HG02623 (cell line): ENCODE measurements around the gene KRT77.
"Not testable (repeated sequence)": the region's sequence is repeated elsewhere in the genome, so short reads cannot be mapped to it uniquely, and the experiment has no call there.

Source experiments
- ATAC-seq: cut with Tn5 transposase; IDR thresholded peaks from one replicate; pipeline ENCODE4 v1.9.1; 2021; ENCODE audit warnings: moderate library complexity; ENCODE audit not compliant: unreplicated experiment

The KRT77 gene

DNA sequence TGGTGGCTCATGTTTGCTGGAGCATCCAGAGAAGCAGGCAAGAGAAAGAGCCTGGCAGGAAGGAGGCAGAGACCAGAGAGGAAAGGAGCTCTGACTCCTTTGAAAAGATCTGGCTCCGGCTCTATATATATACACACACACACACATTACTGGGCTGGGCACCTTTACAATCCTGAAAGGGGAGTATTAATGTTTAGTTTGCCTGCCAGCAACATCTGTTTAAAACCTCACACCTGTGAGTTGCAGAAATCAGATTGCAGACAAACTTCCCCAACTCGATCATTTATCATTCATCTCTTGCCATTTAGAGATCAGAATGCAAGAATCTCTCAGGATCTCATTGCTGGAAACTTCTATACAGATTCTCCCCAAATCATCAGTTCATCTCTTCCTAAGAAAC, at the start of gene KRT77:
Gene KRT77 (minus strand): TSS at position 101 of the 400 bp plus-strand sequence. CDS start 90 bp downstream, at position 11.
- no peak for ATAC-seq

DNA sequence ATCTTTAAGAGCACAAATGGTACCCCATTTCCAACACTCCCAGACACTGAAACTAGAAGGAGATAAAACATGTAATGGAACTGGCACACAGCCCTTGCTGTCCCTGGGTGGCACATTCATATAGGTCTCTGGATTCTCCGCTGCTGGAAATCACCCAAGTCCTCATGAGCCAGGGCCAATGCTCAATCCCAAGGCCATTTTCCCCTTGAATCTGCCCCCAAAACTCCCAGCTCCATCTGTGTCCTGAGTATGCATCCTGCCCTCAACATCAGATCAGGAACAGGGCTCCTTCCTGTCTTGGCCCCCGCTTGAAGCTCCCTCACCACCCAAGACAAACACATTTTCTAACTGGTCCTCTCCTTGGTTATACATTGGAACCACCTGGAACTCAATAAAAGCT, 49.2 kb upstream of the KRT77 start:
- ATAC-seq, result no peak

GRCh38 chr12:52751795-52752194, 48.5 kb upstream of the KRT77 start:
- ATAC-seq, result no peak

DNA sequence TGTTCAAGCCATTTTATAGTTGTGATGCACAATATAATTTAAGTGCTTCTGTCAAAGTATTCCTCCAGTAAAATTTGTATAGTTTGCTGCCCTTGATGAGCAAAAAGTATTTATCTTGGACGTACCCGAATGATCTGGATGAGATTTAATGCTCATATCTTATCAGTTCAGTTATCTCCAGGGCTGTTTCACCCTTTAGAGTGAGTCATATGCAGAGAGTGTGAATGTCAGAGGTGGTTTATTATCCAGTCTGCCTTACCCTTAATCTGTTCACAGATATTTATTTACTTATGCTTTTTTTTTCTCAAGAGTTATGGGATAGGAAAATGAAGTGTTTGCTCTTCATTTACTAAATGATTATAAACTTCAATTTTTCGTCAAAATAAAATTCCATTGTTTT, 47.2 kb upstream of the KRT77 start:
- ATAC-seq, result not testable (repeated sequence)

DNA sequence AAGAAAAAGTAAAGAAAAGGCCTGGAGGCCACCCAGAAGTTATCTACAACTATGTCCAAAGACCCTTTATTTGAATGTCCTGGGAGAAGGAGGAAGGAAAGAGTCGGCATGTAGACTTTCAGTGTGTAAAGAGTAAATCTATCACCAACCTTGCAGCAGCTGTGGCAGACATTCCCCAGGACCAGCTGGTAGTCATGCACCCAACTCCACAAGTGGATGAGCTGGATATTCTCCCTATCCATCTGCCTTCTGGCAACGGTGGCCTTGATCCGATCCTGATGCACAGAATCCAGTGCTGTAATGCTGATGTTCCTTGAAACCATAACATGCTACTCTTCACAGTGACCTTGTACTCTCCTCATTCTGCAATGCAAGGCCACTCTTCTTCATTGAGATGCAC, 46.5 kb upstream of the KRT77 start:
- ATAC-seq, result no peak

DNA sequence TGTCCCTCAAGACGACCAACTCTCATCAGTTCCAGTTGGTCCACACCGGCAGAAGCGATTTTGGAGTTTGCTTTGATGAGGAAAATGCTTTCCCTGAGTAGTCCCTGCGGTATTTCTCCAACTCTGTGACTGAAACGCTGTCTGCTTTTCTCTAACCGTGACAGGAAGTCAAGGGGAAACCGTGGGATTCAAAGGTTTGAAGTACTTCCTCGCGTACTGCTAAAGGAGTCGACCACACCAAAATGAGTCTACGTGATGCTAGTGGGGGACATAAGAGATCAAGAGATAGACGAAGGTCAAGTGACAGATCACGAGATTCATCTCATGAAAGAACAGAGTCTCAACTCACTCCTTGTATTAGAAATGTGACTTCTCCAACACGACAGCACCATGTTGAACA, 45.3 kb upstream of the KRT77 start:
- ATAC-seq, result no peak

GRCh38 chr12:52745554-52745953, 42.2 kb upstream of the KRT77 start:
- no peak for ATAC-seq

DNA sequence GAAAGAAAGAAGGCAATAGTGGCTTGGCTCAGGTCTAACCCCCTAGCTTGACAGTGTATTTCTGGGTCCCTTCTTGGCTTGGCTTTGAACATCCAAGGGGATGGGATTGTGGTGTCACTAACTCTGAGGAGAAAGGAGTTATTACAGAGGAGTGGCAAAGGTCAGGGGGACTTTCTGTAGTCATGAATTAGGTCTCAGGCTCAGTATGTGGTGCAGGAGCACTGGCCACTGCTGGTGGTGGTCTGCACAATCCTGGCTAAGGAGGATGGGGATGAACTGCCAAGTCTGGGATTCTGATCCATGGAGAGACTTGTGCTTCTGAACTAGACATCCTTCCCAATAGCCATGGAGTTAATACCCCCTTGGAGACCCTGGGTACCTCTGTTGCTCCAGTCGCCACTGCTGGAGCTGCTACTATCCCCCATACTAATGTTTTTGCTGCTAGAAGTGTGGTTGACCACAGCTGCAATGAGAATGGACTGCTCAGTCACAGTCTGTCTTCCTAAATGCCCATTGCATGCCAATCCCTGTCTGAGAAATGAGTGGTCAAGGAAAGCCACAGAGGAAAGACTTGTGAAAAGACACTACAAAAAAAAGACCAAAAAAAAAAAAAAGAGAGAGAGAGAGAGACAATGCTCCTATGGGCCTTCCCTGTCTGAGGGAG, 41.3 kb upstream of the KRT77 start:
- ATAC-seq, result no peak

DNA sequence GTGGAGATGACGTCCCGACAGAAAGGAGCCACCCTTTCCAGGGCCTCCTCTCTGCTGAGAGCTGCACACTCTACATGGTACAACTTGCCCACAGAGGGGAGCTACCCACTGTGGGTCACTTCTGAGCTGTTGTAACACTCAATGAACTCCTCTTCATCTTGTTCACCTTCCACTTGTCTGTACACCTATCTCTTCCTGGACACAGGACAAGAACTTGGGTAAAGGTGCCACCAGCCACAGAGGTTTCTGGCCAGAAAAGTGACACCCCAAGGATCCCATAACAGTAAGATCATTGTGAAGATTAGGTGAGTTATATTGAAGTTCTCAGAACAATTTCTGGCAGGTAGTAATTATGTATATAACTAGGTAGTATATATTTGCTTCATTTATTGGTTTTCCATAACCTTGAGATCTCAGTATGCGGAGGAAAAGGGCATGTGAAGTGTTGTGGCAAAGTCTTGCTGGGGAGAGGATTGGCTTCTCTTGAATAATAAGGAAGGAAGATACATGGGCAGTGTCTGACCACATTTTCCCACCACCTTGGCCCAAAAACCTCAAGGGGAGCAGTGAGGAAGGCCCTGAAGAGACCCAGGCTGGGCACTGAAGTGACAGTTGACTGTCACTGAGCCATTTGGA, 39.6 kb upstream of the KRT77 start:
- ATAC-seq, result no peak

GRCh38 chr12:52742196-52742580, 38.9 kb upstream of the KRT77 start:
- no peak for ATAC-seq

DNA sequence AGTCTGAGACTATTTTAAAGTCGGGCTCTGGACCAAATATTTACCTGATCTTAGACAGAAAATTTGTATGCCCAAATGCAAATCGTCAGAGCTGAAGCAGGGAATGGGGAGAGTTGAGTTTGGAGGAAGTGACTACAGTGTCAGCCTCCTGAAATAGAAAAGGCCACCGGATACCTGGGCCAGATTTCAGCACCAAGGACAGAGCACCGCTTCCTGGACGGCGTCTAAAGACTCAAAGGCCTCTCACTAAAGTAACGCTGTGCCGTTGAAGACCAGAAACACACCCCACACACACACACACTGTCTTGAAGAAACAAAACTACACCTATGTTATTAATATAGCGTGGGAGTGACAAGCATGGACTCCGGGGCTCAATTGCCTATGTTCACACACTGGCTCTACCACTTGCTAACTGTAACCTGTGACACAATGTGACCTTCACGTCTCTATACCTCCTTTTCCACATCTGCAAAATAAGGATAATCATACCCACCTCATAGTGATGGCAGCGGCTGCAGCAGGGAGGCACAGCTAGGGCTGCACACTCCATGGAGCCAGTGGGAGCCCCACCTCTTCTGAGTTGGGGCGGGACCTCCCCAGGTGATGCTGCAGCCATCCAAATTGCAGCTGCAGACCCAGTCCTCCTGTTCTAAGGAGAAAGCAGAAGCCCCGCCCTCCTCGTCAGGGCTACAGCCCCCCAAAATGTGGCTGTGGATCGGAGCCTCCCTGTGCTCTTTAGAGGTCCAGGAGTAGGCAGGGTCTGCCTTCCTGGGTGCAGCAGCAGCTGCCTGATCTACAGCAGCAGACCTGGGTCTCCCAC, 38.3 kb upstream of the KRT77 start:
- no peak for ATAC-seq

DNA sequence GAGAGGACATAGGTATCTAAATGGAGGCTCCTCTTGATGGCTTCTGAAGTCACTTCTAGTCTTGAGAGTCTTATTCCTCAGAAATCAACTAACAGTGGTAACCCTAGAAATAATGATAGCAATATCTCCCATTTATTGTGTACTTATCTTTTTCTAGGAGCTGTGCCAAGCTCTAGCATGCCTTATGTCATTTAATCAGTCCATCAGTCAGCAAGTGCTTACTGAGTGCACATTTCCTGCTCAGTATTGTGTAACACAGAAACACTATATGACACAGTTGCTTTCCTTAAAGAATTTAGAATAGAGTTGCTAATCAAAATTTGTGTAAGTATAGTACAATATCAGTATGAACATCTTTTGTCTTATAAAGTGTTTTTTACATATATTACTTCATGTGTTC, 37.3 kb upstream of the KRT77 start:
- ATAC-seq, result no peak

DNA sequence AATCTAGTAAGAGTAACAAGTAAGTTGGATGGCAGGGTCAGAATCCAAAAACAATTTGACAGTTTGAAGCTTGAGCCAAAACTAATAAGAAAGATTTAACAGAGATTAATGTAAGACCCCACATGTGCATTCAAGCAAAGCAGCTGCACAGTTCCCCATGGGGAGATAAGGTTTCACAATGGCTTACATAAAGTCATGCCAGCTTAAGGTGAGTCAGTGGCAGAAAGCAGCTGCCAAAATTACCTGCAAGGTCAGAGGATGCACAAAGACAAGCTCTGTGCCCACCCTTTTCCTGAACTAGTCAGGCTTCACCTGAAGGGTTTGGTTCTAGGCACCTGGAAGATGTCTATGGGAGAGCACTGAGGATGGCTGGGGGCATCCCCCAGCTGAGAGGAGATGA, 36.6 kb upstream of the KRT77 start:
- ATAC-seq, result no peak

DNA sequence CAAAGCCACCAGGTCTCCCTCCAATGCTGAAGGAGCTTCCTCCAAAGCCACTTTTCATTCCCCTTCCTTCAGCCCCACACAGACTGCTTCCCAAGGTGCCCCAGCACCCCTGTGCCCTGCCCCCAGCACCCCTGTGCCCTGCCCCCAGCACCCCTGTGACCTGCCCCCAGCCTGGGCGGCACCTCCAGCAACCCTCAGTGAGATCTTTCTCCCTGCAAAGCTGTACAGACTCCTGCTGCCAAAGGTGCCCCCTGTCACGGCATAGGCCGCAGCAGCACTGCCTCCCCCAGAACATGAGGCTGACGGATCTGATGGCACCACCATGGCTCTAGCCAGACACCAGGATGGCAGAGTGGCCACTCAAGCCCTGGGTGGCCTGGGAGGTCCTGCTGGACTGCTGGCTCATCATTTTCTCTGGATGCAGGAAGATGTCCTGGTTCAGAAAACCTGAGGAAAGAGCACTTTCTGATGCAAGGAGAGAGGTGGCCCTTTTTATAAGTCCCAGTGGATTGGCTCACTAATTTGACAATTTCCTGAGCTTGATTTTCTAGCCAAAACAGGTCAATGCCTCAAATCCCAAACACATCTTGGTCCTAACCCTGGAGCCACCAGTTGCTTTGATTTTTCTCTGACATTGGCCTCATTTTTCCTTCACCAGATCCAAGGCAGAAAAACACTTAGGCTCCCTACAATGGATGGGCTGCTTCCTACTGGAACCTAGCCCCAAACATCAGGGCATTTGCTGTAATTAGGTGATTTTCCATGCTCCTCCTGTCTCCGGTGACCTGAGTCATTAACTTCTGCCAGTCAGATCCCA, 32.7 kb upstream of the KRT77 start:
- ATAC-seq, result no peak

DNA sequence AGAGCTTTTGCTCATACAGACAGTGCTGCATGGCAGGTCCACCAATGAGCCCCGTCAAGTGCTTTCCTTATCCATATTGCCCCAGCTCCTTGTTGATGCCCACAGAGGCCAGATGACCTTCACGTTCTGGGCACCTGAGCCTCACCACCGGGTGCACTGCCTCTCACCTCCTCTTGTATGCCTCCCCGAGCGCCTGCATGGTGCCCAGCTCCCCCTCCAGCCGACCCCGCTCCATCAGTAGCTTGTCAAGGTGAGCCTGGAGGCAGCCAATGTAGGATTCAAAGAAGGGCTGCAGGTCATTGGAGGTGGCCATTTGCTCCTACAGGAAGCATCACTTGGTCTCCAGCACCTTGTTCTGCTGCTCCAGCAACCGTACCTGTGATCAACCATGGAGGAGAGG, 31.8 kb upstream of the KRT77 start:
- ATAC-seq, result no peak

- no peak for ATAC-seq
Observed at GRCh38 chr12:52730793-52731192, 27.5 kb upstream of the KRT77 start.

DNA sequence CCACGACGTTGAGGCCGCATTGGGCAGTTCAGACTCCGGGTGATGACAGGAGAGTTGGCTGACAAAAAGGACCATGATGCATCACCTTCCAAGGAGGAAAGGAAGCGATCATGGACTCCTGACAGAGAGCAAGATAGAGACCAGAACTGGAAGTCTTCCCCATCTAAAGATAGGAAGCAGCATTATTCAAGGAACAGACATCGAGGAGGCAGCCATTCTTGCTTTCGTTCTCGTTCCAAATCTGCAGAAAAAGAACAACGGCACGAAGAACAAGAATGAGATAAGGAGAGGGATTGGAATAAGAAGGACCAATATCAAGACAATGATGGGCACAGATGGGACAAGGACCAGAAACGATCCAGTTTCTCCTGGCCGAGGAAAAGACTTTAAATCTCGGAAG, 27.1 kb upstream of the KRT77 start:
- no peak for ATAC-seq

GRCh38 chr12:52729147-52729546, 25.8 kb upstream of the KRT77 start:
- no peak for ATAC-seq

DNA sequence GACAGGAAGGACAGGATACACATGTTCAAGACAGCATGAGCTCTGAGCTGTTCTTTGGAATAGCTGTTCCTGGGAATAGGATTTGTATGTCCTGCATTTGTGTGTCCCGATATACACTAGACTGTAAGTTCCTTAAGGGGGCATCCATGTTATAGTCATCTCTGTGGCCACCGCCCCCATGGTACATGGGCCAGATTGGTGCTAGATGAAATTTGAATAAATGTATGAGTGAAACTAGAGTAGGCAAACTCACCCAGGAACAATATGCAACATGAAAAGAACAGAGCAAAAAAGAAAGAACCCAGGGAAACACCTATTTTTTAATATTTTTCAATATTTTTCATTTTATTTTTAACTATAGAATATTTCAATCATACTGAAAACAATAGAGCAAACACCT, 25.1 kb upstream of the KRT77 start:
- ATAC-seq, result no peak

GRCh38 chr12:52727037-52727436, 23.7 kb upstream of the KRT77 start:
- ATAC-seq, result no peak

- ATAC-seq, result no peak
Observed at GRCh38 chr12:52726451-52726850, 23.1 kb upstream of the KRT77 start.
